Glutamatergic neuron (in vitro differentiated cells): Measurements from ENCODE around the gene SMARCC1. TPM values are rescaled to one million over a fixed set of nuclear protein-coding genes. Genes with fewer than 3 reads are reported as not detected.

Experiments used
- DNase-seq: peaks from one replicate; pipeline ENCODE4 v3.0.0; 2022
- H3K27ac Mint-ChIP-seq: one replicate; pipeline ENCODE4 v1.8.0; 2020; ENCODE audit warnings: mild to moderate bottlenecking, mixed read lengths, inconsistent platforms; ENCODE audit not compliant: unreplicated experiment
- H3K27me3 Mint-ChIP-seq: one replicate; pipeline ENCODE4 v1.8.0; 2020; ENCODE audit warnings: mild to moderate bottlenecking, moderate library complexity, mixed read lengths, inconsistent platforms; ENCODE audit not compliant: unreplicated experiment
- H3K36me3 Mint-ChIP-seq: one replicate; pipeline ENCODE4 v1.8.0; 2020; ENCODE audit warnings: mild to moderate bottlenecking, mixed read lengths, inconsistent platforms; ENCODE audit not compliant: unreplicated experiment
- H3K4me1 Mint-ChIP-seq: one replicate; pipeline ENCODE4 v1.8.0; 2020; ENCODE audit warnings: mild to moderate bottlenecking, low read depth, mixed read lengths, inconsistent platforms; ENCODE audit not compliant: unreplicated experiment
- H3K4me3 Mint-ChIP-seq: one replicate; pipeline ENCODE4 v1.8.0; 2020; ENCODE audit warnings: mild to moderate bottlenecking, mixed read lengths, inconsistent platforms; ENCODE audit not compliant: unreplicated experiment
- H3K9me3 Mint-ChIP-seq: one replicate; pipeline ENCODE4 v1.8.0; 2020; ENCODE audit warnings: mild to moderate bottlenecking, moderate library complexity, mixed read lengths, inconsistent platforms; ENCODE audit not compliant: unreplicated experiment
- CTCF ChIP-seq: fragments of 200-600 bp; sonication (generic); IDR thresholded peaks from one replicate; pipeline ENCODE4 v1.5.0; 2021; ENCODE audit not compliant: partially characterized antibody, unreplicated experiment
- total RNA-seq: library from RNA; stranded (reverse); fragmentation: NEBNext Ultra II Directional; extraction: Animal tissue kit (Norgen Biotek cat#: 25700); gene quantifications from one replicate; pipeline ENCODE4 v1.2.1, GENCODE V29; 2021; ENCODE audit not compliant: unreplicated experiment

SMARCC1 gene
- total RNA-seq, 1 donor from 2014 or later: 196 TPM

- no peaks in the 10 kb centered on the region for H3K27me3 Mint-ChIP-seq
- no peaks in the 10 kb centered on the region for H3K4me1 Mint-ChIP-seq
- peaks cover 5% of the 10 kb centered on the region for H3K36me3 Mint-ChIP-seq
- no peaks in the 10 kb centered on the region for H3K9me3 Mint-ChIP-seq
- TF ChIP-seq CTCF: no peak
- H3K27ac Mint-ChIP-seq: no peak overlapping the region
- DNase-seq: no peak
- H3K4me3 Mint-ChIP-seq: no peak overlapping the region
Observed at GRCh38 chr3:47688488-47688887, 93.2 kb downstream of the SMARCC1 start.

GRCh38 chr3:47685037-47685436 is 96.7 kb downstream of the SMARCC1 start:
- TF ChIP-seq CTCF: no peak
- Mint-ChIP-seq H3K9me3 (no peaks in the 10 kb centered on the region), H3K27me3 (no peaks in the 10 kb centered on the region), H3K36me3 (peaks cover 5% of the 10 kb centered on the region), H3K4me1 (no peaks in the 10 kb centered on the region), H3K4me3 (no peak overlapping the region), H3K27ac (no peak overlapping the region)
- DNase-seq: no peak

GRCh38 chr3:47681016-47681415 is 100.7 kb downstream of the SMARCC1 start:
- Mint-ChIP-seq H3K27me3 (no peaks in the 10 kb centered on the region), H3K27ac (no peak overlapping the region), H3K36me3 (peaks cover 5% of the 10 kb centered on the region), H3K4me1 (no peaks in the 10 kb centered on the region), H3K9me3 (no peaks in the 10 kb centered on the region), H3K4me3 (no peak overlapping the region)
- DNase-seq: no peak
- no peak for TF ChIP-seq CTCF

GRCh38 chr3:47678446-47679338 is 103.0 kb downstream of the SMARCC1 start:
- Mint-ChIP-seq H3K9me3 (peaks cover 2% of the 10 kb centered on the region), H3K4me3 (no peak overlapping the region), H3K4me1 (no peaks in the 10 kb centered on the region), H3K36me3 (no peaks in the 10 kb centered on the region), H3K27ac (no peak overlapping the region), H3K27me3 (no peaks in the 10 kb centered on the region)
- TF ChIP-seq CTCF: no peak
- DNase-seq: no peak

GRCh38 chr3:47669026-47669749 is 112.5 kb downstream of the SMARCC1 start:
- no peak for TF ChIP-seq CTCF
- Mint-ChIP-seq H3K4me1 (no peaks in the 10 kb centered on the region), H3K9me3 (no peaks in the 10 kb centered on the region), H3K36me3 (no peaks in the 10 kb centered on the region), H3K27me3 (peaks cover 2% of the 10 kb centered on the region), H3K27ac (no peak overlapping the region), H3K4me3 (no peak overlapping the region)
- no peak for DNase-seq
